Upper lobe of left lung (tissue), 6 donors: ENCODE measurements around the gene HPCAL1. TPM values are rescaled to one million over a fixed set of nuclear protein-coding genes. Genes with fewer than 3 reads are reported as not detected.

Experiments
- ATAC-seq, 2 donors: fragments of 200-7000 bp; cut with Tn5 transposase; one replicate each; pipeline ENCODE4 v1.9.1; 2022; ENCODE audit warnings: mild to moderate bottlenecking in 2 of 2, moderate library complexity in 2 of 2; ENCODE audit not compliant: low FRiP score in 2 of 2
- DNase-seq, 2 donors: peaks; one replicate each; pipeline ENCODE4 v3.0.0-alpha.2; 2019 to 2020
- H3K27ac ChIP-seq, 4 donors: fragments of 200-600 bp; sonication (generic); one replicate each; pipeline ENCODE4 v1.5.1; 2016 to 2019
- H3K27me3 ChIP-seq, 4 donors: fragments of 200-600 bp; sonication (generic); one replicate each; pipeline ENCODE4 v1.5.1; 2017 to 2019
- H3K36me3 ChIP-seq, 4 donors: fragments of 200-600 bp; sonication (generic); one replicate each; pipeline ENCODE4 v1.5.1; 2016 to 2019
- H3K4me1 ChIP-seq, 4 donors: fragments of 200-600 bp; sonication (generic); one replicate each; pipeline ENCODE4 v1.5.1; 2018 to 2019
- H3K4me3 ChIP-seq, 4 donors: fragments of 200-600 bp; sonication (generic); one replicate each; pipeline ENCODE4 v1.5.1; 2017 to 2019; ENCODE audit warnings: mild to moderate bottlenecking in 2 of 4, moderate library complexity in 1 of 4
- H3K9me3 ChIP-seq, 4 donors: fragments of 200-600 bp; sonication (generic); one replicate each; pipeline ENCODE4 v1.5.1; 2018 to 2019
- CTCF ChIP-seq, 6 experiments: fragments of 450-650 bp in 4 of 6; fragments of 200-600 bp in 2 of 6; sonication (generic) in 2 of 6; IDR thresholded peaks; one replicate each; pipeline ENCODE4 v1.5.1; 2016 to 2019; ENCODE audit warnings: antibody characterized with exemption in 6 of 6
- EP300 ChIP-seq, 4 donors: sonication (generic); formaldehyde crosslinking; IDR thresholded peaks; one replicate each; pipeline ENCODE4 v1.5.1; 2017; ENCODE audit warnings: antibody characterized with exemption in 4 of 4, control low read depth in 2 of 4
- POLR2A ChIP-seq, 4 donors: fragments of 450-650 bp; IDR thresholded peaks; one replicate each; pipeline ENCODE4 v1.5.1; 2016 to 2017; ENCODE audit warnings: antibody characterized with exemption in 4 of 4, mild to moderate bottlenecking in 2 of 4
- POLR2AphosphoS5 ChIP-seq, 2 donors: sonication (generic); formaldehyde crosslinking; IDR thresholded peaks; one replicate each; pipeline ENCODE4 v1.5.1; 2017; ENCODE audit warnings: antibody characterized with exemption in 2 of 2
- WGBS, 2 donors: methylation state at CpG; one replicate each; pipeline ENCODE4 v1.1.5; 2017 to 2018; 5-methylcytosine and 5-hydroxymethylcytosine counted together
- total RNA-seq, 6 donors: library from RNA; depleted of rRNA in 4 of 6; stranded (reverse); fragments of >200 nt in 4 of 6; gene quantifications; one replicate each; pipeline versions ENCODE4 v1.1.0 to v1.2.1, GENCODE V29; 2016 to 2021
- donor health status: DM: no; HTN: no; CAD: no; lungs with moderate emphysema.
- donor health status: DM: no; HTN: yes; CAD: no; lungs with severe emphysema.

The HPCAL1 gene
- total RNA-seq, 6 donors from 2014 or later, result 131 to 481 (median 261) TPM

GRCh38 chr2:10277293-10278028, 25.2 kb upstream of the HPCAL1 start:
- Histone ChIP-seq H3K9me3 (no peaks in the 10 kb centered on the region), H3K4me3 (no peak overlapping the region), H3K36me3 (no peaks in the 10 kb centered on the region), H3K27ac (peak overlapping the region in 3 of 4 donors; percentile 30 to 78 (median 64)), H3K27me3 (no peaks in the 10 kb centered on the region), H3K4me1 (peaks cover 5 to 22% (median 11%) of the 10 kb centered on the region in 4 donors)
- ATAC-seq (peak; percentile 2 to 59), DNase-seq (no peak)
- WGBS, 2 donors, result 93% methylated on average over 25 to 26 of the region's 26 CpGs
- TF ChIP-seq CTCF (IDR thresholded peaks at IDR 0.05) (no peak), EP300 (IDR thresholded peaks at IDR 0.05) (no peak), POLR2AphosphoS5 (IDR thresholded peaks at IDR 0.05) (no peak), POLR2A (IDR thresholded peaks at IDR 0.05) (no peak)

- H3K27ac ChIP-seq, result peak overlapping the region; percentile 30 to 78 (median 49)
- no peak overlapping the region for H3K4me3 ChIP-seq
- H3K4me1 ChIP-seq, result peaks cover 5 to 30% (median 12%) of the 10 kb centered on the region in 4 donors
- no peaks in the 10 kb centered on the region for H3K36me3 ChIP-seq
- WGBS, 2 donors, result 62 to 66% methylated on average over 19 of the region's 19 CpGs
- no peaks in the 10 kb centered on the region for H3K9me3 ChIP-seq
- TF ChIP-seq CTCF (IDR thresholded peaks at IDR 0.05) (no peak), POLR2A (IDR thresholded peaks at IDR 0.05) (peak in 1 of 4 donors; percentile 56), POLR2AphosphoS5 (IDR thresholded peaks at IDR 0.05) (peak; percentile 53 to 60)
- ATAC-seq, result peak; percentile 65 to 93
- peak in 1 of 2 donors; percentile 88 for DNase-seq
- no peaks in the 10 kb centered on the region for H3K27me3 ChIP-seq
These were observed 24.5 kb upstream of the HPCAL1 start for GRCh38 chr2:10278029-10278762.

GRCh38 chr2:10278763-10279471, 23.8 kb upstream of the HPCAL1 start:
- no peaks in the 10 kb centered on the region for H3K27me3 ChIP-seq
- H3K9me3 ChIP-seq, result no peaks in the 10 kb centered on the region
- no peak for TF ChIP-seq POLR2AphosphoS5 (IDR thresholded peaks at IDR 0.05)
- no peak for TF ChIP-seq CTCF (IDR thresholded peaks at IDR 0.05)
- no peak for TF ChIP-seq POLR2A (IDR thresholded peaks at IDR 0.05)
- no peak for TF ChIP-seq EP300 (IDR thresholded peaks at IDR 0.05)
- ATAC-seq, result no peak
- no peak for DNase-seq
- 77 to 79% methylated on average over 11 of the region's 11 CpGs for WGBS, 2 donors
- H3K36me3 ChIP-seq, result no peaks in the 10 kb centered on the region
- no peak overlapping the region for H3K4me3 ChIP-seq
- peak overlapping the region in 3 of 4 donors; percentile 25 to 78 (median 64) for H3K27ac ChIP-seq
- peaks cover 5 to 33% (median 15%) of the 10 kb centered on the region in 4 donors for H3K4me1 ChIP-seq

- Histone ChIP-seq H3K36me3 (no peaks in the 10 kb centered on the region), H3K4me1 (peaks cover 5 to 34% (median 17%) of the 10 kb centered on the region in 4 donors), H3K27ac (no peak overlapping the region), H3K27me3 (no peaks in the 10 kb centered on the region), H3K4me3 (no peak overlapping the region), H3K9me3 (no peaks in the 10 kb centered on the region)
- TF ChIP-seq EP300 (IDR thresholded peaks at IDR 0.05), result no peak
- no peak for TF ChIP-seq POLR2AphosphoS5 (IDR thresholded peaks at IDR 0.05)
- TF ChIP-seq CTCF (IDR thresholded peaks at IDR 0.05), result no peak
- no peak for TF ChIP-seq POLR2A (IDR thresholded peaks at IDR 0.05)
- DNase-seq, result no peak
- 90% methylated on average over 11 of the region's 11 CpGs for WGBS, 2 donors
- ATAC-seq, result no peak
These were observed 23.2 kb upstream of the HPCAL1 start for GRCh38 chr2:10279472-10279870.
